Lower leg skin (tissue), 3 donors: Measurements from ENCODE around the gene SECISBP2L.

ENCODE experiments used
- CTCF ChIP-seq, 3 donors: fragments of 450-650 bp; IDR thresholded peaks; one replicate each; pipeline ENCODE4 v1.5.1; 2016; ENCODE audit warnings: antibody characterized with exemption in 3 of 3, mild to moderate bottlenecking in 3 of 3, moderate library complexity in 2 of 3
- POLR2A ChIP-seq, 2 donors: fragments of 450-650 bp; IDR thresholded peaks; one replicate each; pipeline ENCODE4 v1.6.1; 2016 to 2017; ENCODE audit warnings: antibody characterized with exemption in 2 of 2, mild to moderate bottlenecking in 1 of 2, moderate library complexity in 1 of 2

GRCh38 chr15:49035825-49036224, 10.4 kb downstream of the SECISBP2L start:
- no peak for TF ChIP-seq CTCF (IDR thresholded peaks at IDR 0.05)
- TF ChIP-seq POLR2A (IDR thresholded peaks at IDR 0.05) = no peak
